Colonic mucosa (tissue), 4 donors: ENCODE measurements around the gene COMMD7. TPM values are rescaled to one million over a fixed set of nuclear protein-coding genes. Genes with fewer than 3 reads are reported as not detected.
"Not testable (repeated sequence)": the region's sequence is repeated elsewhere in the genome, so short reads cannot be mapped to it uniquely, and the experiment has no call there.

Experiments
- DNase-seq: peaks from one replicate; pipeline ENCODE4 v3.0.0-alpha.2; 2020
- H3K27ac ChIP-seq: fragments of 200-600 bp; one replicate; pipeline ENCODE4 v1.8.0; 2021
- H3K27me3 ChIP-seq: fragments of 200-600 bp; one replicate; pipeline ENCODE4 v1.8.0; 2021
- H3K36me3 ChIP-seq: fragments of 200-600 bp; one replicate; pipeline ENCODE4 v1.8.0; 2021
- H3K4me1 ChIP-seq: fragments of 200-600 bp; one replicate; pipeline ENCODE4 v1.8.0; 2021; ENCODE audit warnings: mild to moderate bottlenecking
- H3K4me3 ChIP-seq: fragments of 200-600 bp; one replicate; pipeline ENCODE4 v1.8.0; 2021
- H3K9ac ChIP-seq, 2 donors: one replicate each; pipeline ENCODE4 v1.7.0; 2013; ENCODE audit warnings: control low read depth in 2 of 2, low read depth in 2 of 2, low read length in 2 of 2
- H3K9me3 ChIP-seq: fragments of 200-600 bp; one replicate; pipeline ENCODE4 v1.8.0; 2021
- intact Hi-C: fragments of 100-400 bp; cut with DNase I; formaldehyde crosslinking; loops from one replicate; pipeline ENCODE4 v1.14.1; 2022
- total RNA-seq, 2 donors: library from RNA; stranded (reverse); fragmentation: NEBNext Ultra II Directional in 1 of 2; extraction: Animal tissue kit (Norgen Biotek cat#: 25700) in 1 of 2; gene quantifications; one replicate each; pipeline ENCODE4 v1.2.1, GENCODE V29; 2021
- TF ChIP-seq, protein P1 (sequence below): fragments of 200-600 bp; IDR thresholded peaks from one replicate; pipeline ENCODE4 v1.8.0; 2022; ENCODE audit warnings: antibody characterized with exemption, mild to moderate bottlenecking
- donor health status: healthy.
- donor health status: DM: no; HTN: no; CAD: no.
- donor health status: DM: no; HTN: no; CAD: no.

Gene COMMD7
- total RNA-seq, 2 donors from 2014 or later = 28.9 to 43.8 TPM

DNA sequence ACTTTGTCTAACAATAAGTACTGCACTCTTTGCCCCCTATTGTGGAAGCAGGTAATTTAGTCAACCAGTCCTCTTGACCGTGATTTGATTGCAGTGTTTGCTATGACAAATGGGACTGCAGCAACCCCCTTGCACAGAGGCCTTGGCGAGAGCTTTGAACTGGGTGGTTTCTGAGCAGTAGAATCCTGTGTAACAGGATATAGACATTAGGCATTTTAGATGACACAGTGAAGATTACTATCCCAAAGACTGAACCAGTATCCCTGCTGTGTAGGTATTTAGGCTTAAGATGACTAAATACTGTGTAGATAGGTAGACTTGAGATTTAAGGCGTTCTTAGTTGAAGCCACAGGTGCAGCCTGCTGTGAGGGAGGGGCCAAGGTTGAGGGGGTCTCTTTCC lies 28.8 kb upstream of the COMMD7 start:
- intact Hi-C loops = loop anchor here (10.0 kb wide), 1 partner anchor 247 kb away; no protein-coding TSS in a partner anchor

DNA sequence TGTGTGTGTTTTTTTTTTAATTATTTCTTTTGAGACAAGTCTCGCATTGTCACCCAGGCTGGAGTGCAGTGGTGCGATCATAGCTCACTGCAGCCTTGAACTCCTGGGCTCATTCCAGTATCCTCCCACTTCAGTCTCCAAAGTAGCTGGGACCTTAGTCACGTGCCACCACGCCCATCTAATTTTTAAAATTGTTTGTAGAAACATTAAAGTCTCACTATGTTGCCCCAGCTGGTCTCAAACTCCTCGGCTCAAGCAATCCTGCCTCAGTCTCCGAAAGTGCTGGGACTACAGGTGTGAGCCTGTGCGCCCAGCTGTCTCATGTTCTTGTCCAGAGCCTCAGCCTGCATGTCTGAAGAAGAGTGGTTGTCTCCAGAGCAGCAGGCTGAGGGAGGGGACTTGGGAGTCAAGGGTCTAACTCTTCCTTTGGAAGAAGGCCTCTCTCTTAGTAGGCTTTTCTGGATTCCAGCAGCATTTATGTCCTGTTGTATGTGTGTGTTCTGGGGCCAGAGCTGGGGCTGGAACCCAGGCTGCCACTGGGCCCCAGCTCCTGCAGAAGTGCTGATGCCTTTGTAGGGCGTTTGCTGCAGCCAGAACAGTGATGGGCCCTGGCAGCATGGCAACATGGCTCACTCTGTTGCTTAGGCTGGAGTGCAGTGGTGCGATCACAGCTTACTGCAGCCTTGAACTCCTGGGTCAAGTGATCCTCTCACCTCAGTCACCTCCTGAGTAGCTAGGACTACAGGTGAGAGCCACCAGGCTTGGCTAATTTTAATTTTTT lies 24.3 kb upstream of the COMMD7 start:
- Histone ChIP-seq H3K4me3 (no peak overlapping the region), H3K27me3 (no peaks in the 10 kb centered on the region), H3K9me3 (no peaks in the 10 kb centered on the region), H3K36me3 (no peaks in the 10 kb centered on the region), H3K27ac (no peak overlapping the region), H3K9ac (no peak overlapping the region), H3K4me1 (peaks cover 5% of the 10 kb centered on the region)
- intact Hi-C loops = no loop called here
- no peak for DNase-seq
- TF ChIP-seq, protein P1, sequence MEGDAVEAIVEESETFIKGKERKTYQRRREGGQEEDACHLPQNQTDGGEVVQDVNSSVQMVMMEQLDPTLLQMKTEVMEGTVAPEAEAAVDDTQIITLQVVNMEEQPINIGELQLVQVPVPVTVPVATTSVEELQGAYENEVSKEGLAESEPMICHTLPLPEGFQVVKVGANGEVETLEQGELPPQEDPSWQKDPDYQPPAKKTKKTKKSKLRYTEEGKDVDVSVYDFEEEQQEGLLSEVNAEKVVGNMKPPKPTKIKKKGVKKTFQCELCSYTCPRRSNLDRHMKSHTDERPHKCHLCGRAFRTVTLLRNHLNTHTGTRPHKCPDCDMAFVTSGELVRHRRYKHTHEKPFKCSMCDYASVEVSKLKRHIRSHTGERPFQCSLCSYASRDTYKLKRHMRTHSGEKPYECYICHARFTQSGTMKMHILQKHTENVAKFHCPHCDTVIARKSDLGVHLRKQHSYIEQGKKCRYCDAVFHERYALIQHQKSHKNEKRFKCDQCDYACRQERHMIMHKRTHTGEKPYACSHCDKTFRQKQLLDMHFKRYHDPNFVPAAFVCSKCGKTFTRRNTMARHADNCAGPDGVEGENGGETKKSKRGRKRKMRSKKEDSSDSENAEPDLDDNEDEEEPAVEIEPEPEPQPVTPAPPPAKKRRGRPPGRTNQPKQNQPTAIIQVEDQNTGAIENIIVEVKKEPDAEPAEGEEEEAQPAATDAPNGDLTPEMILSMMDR = no peak

More for the DNA sequence above, 28.8 kb upstream of the COMMD7 start:
- H3K27ac ChIP-seq = no peak overlapping the region
- no peak for DNase-seq
- no peaks in the 10 kb centered on the region for H3K36me3 ChIP-seq
- no peak overlapping the region for H3K4me3 ChIP-seq
- TF ChIP-seq, protein P1 = no peak
- H3K9ac ChIP-seq = no peak overlapping the region
- no peaks in the 10 kb centered on the region for H3K4me1 ChIP-seq
- no peaks in the 10 kb centered on the region for H3K9me3 ChIP-seq
- no peaks in the 10 kb centered on the region for H3K27me3 ChIP-seq

GRCh38 chr20:32765230-32765875 lies 22.1 kb upstream of the COMMD7 start:
- intact Hi-C loops, H3K36me3 ChIP-seq, H3K4me3 ChIP-seq, H3K27me3 ChIP-seq, H3K9ac ChIP-seq, H3K9me3 ChIP-seq, H3K4me1 ChIP-seq, DNase-seq, H3K27ac ChIP-seq: not testable (repeated sequence)

- Histone ChIP-seq H3K27me3 (no peaks in the 10 kb centered on the region), H3K4me1 (peaks cover 5% of the 10 kb centered on the region), H3K36me3 (no peaks in the 10 kb centered on the region), H3K9ac (no peak overlapping the region), H3K27ac (no peak overlapping the region), H3K9me3 (no peaks in the 10 kb centered on the region), H3K4me3 (no peak overlapping the region)
- TF ChIP-seq, protein P1 = no peak
- intact Hi-C loops = no loop called here
- DNase-seq = no peak
Measured at GRCh38 chr20:32764005-32764960, 21.0 kb upstream of the COMMD7 start.

DNA sequence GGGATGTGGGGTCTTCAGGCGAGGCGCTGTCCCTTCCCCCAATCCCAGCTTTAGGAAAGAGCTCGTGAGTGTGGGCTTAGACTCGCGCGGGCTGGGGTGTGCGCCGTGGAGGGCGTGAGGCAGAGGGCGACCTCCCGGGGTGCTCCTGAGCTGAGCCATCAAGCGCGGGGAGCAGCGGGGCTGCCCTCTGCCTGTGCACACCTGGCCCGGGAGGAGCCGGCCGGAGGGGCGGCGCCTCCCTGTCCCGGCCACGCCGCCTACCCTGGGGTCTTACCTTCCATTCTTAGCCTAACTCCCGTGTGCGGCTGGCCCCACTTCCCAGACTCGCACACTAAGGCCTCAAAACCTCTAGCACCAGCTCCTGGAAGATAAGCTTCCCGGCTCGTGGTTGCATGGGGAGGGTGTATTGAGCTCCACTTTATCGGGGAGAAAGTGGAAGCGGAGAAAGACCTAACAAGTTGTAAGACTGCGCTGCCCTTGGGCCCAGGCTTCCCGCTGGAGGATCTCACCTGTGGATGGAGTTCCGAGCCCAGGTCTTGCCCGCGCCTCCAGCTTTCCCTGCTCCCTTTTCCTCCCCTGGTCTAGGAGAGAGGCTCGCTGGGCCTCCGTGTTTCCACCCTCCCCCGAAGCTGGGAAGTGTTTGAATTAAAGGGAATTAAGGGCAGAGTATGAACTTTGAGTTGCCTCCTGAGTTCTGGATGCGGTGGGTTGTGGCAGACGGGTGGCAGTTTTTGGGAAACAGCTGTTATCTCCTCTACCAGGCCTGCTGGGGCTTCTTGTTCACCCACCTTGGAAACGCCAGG lies 20.1 kb upstream of the COMMD7 start:
- intact Hi-C loops = no loop called here
- no peaks in the 10 kb centered on the region for H3K36me3 ChIP-seq
- no peak overlapping the region for H3K27ac ChIP-seq
- H3K9ac ChIP-seq = peak overlapping the region; percentile 58 to 86
- H3K27me3 ChIP-seq = no peaks in the 10 kb centered on the region
- peaks cover 5% of the 10 kb centered on the region for H3K4me1 ChIP-seq
- no peak for DNase-seq
- peak overlapping the region; percentile 66 for H3K4me3 ChIP-seq
- TF ChIP-seq, protein P1 = no peak
- no peaks in the 10 kb centered on the region for H3K9me3 ChIP-seq
